Activated naive CD4-positive, alpha-beta T cell (primary cell): ENCODE results near the gene PACSIN2.
"Not testable (repeated sequence)": the region's sequence is repeated elsewhere in the genome, so short reads cannot be mapped to it uniquely, and the experiment has no call there.

Experiments
- DNase-seq, 4 experiments: peaks; one replicate each; lab custom pipeline; 2025; lab: John Stamatoyannopoulos, UW

PACSIN2 gene, protein sequence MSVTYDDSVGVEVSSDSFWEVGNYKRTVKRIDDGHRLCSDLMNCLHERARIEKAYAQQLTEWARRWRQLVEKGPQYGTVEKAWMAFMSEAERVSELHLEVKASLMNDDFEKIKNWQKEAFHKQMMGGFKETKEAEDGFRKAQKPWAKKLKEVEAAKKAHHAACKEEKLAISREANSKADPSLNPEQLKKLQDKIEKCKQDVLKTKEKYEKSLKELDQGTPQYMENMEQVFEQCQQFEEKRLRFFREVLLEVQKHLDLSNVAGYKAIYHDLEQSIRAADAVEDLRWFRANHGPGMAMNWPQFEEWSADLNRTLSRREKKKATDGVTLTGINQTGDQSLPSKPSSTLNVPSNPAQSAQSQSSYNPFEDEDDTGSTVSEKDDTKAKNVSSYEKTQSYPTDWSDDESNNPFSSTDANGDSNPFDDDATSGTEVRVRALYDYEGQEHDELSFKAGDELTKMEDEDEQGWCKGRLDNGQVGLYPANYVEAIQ

DNA sequence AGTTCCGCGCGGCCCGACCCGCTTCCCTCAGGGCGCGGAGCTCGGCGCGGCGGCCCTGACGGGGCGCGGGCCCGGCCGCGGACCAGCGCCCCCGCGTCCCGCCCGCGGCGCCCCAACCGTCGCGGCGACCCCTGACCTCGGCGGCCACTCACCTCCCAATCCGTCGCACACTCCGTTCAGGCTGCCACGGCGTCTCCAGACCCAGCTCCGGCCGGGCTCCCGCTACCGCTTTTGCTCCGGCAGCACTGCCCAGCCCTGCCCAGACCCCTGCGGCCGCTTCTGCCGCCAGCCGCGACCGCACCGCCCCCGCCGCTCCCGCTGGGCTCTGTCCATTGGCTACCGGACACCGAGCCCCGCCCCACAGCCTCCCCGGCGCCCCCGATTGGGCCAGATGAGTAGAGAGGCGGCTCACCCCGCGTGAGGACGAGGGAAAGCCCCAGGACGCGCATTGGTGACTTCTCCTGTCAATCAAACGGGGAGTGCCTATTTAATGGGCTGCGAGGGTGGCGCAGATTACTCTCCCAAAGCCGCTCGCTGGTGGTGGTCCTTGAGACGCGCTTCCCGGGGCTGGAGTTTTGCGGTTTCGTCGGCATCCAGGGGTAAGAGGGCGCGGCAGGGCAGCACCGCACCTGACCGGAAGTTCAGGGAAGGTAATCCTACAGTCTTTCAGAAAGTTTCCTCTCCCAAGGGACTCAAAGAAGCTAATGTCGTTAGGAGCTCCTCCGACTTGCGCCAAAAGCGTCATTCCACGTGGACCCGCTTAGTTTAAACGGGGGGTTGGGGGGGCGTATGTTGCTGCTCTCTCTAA lies at the start of gene PACSIN2:
PACSIN2 (minus strand) TSS at position 281 of the 808 bp plus-strand sequence. CDS start 103,069 bp downstream, outside the sequence.
- DNase-seq = peak; percentile 96 to 97 (median 96)

DNA sequence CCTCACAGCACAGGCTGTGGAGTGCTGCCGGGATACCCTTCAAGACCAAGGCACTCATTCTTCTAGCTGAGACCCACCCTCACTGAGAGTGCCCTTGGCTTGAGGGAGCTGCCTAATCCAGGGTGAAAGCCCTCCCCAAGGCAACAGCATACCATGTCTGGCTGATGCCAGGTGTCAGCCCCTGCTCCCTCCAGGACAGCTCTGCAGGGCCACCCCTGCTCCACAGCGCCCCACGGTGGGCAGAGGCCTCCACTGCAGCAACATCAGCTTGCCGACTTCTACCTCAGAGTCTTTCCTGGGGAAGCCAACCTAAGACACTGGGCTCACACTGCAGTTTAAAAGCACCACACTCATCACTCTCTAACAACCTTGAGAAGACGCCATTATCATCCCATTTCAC lies 45.2 kb upstream of the PACSIN2 start:
- peak in 3 of 4 experiments; percentile 3 to 23 (median 8) for DNase-seq

- DNase-seq = no peak
Measured at GRCh38 chr22:43057641-43058040, 42.7 kb upstream of the PACSIN2 start.

GRCh38 chr22:43053176-43053575 lies 38.2 kb upstream of the PACSIN2 start:
- DNase-seq = no peak

DNA sequence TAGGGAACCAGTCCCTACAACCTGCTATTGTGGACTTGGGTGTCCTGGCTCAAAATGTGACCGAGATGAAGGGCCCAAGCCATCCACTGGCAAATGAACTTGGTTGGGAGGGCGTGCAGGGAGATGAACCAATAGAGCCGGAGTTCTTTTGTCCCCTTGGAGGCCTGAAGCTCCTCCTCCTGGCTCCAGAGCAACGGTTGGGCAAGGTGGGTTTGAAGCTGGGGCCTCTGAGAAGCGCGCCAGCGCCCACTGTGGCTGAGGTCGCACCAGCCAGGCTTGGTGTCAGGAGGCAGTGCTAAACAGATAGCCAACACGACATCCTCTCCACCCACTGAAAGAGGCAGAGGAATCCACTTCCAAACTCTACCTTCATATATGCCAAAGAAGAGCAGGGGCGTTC lies 36.0 kb upstream of the PACSIN2 start:
- no peak for DNase-seq

DNA sequence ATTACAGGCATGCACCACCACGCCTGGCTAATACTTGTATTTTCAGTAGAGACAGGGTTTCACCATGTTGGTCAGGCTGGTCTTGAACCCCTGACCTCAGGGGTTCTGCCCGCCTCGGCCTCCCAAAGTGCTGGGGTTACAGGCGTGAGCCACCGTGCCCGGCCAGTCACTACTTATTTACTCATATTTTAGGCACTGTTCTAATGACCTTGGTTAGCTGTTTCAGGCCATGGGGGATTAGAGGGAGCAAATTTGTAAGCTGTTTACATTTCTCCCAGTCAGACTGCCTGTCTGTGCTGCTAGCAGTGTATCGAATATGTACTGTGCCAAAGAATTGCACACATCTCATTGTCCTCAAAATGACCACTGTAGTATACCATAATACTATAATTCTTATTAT lies 32.7 kb upstream of the PACSIN2 start:
- DNase-seq = no peak

GRCh38 chr22:43044290-43044712 lies 29.4 kb upstream of the PACSIN2 start:
- DNase-seq = no peak

- DNase-seq = no peak
Measured at GRCh38 chr22:43042101-43042780, 27.3 kb upstream of the PACSIN2 start.

DNA sequence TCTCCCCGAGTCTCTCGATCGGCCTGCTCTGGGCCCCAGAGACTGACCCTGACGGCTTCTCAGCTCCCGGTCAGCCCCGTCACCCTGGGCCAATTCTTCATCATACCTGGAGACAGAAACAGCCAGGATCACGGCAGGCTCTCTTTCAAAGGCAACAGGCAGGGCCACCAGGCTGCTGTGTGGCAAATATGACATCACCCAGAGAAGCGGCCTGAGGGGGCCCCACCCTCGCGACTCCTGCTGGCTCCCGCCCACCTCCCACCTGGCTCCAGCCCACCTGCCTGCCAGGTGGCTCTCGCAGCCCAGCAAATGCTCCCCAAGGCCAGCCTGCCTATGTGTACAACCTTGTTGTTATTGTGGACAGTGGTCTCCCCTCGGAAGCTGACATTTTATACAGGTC lies 24.9 kb upstream of the PACSIN2 start:
- DNase-seq = no peak

GRCh38 chr22:43038325-43038724 lies 23.4 kb upstream of the PACSIN2 start:
- DNase-seq = no peak

- DNase-seq = no peak
Measured at GRCh38 chr22:43036282-43036829, 21.4 kb upstream of the PACSIN2 start.

GRCh38 chr22:43035250-43035649 lies 20.3 kb upstream of the PACSIN2 start:
- no peak for DNase-seq

GRCh38 chr22:43031617-43032016 lies 16.7 kb upstream of the PACSIN2 start:
- no peak for DNase-seq

DNA sequence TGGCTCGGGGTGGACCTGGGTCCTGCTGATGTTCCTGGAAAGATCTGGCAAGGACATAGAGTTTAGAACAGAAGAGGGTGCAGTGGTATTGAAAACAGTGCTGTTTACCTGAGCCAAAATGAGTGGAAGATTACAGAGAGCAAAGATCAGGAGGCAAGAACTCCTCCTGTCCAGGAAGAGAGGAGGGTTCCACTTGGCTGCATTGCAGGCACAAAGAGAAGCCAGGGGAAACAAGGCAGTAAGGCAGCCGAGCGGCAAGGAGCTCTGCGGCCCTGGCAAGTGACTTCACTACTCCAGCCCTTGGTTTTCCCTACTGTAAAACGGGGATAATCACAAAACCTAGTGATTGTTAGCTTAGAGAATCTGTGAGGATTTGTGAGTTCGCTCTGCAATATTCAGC lies 3.7 kb upstream of the PACSIN2 start:
- DNase-seq = no peak

GRCh38 chr22:43017525-43018460 lies 2.8 kb upstream of the PACSIN2 start:
- no peak for DNase-seq

GRCh38 chr22:43016150-43016549 lies 1.2 kb upstream of the PACSIN2 start:
- DNase-seq = not testable (repeated sequence)

- no peak for DNase-seq
Measured at GRCh38 chr22:43015677-43016042, 711 bp upstream of the PACSIN2 start.

- DNase-seq = peak in 2 of 4 experiments; percentile 12 to 17
Measured at GRCh38 chr22:43014316-43014868, 557 bp downstream of the PACSIN2 start.

GRCh38 chr22:43013355-43014315 lies 1.3 kb downstream of the PACSIN2 start:
- no peak for DNase-seq
